ENCODE measurements around the gene ZNF362. TPM values are rescaled to one million over a fixed set of nuclear protein-coding genes. Genes with fewer than 3 reads are reported as not detected.
"Not testable (repeated sequence)": the region's sequence is repeated elsewhere in the genome, so short reads cannot be mapped to it uniquely, and the experiment has no call there.

Gene ZNF362
- total RNA-seq, 2 experiments from 2014 or later = 10.2 to 11.7 TPM

DNA sequence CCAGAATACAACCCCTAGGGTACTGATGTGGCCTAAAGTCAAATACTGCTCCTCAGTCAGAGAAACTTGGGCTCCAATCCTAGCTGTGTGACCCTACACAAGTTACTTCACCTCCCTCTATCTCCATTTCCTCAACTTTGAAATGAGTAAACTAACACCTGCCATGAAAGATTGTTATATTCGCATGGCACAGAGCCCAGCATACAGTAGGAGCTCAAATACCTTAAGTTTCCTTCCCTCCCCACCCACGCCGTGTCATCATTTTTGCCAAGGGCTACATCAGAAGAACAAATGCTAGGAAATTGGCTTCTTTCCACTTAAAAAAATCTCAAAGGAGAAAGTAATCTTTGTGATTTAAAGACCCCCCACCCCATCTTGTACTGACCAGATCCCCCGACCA is 22.2 kb upstream of the ZNF362 start:
- no peaks in the 10 kb centered on the region for H3K9me3 Mint-ChIP-seq (ENCODE audit: low read depth)
- ChIA-PET POLR2A (no interaction called here), CTCF (interaction anchor here (0.7 kb wide), 1 partner anchor 17 kb away, joined by 3 read pairs; no protein-coding TSS in a partner anchor)
- no peaks in the 10 kb centered on the region for H3K36me3 Mint-ChIP-seq (ENCODE audit: low read depth)
- DNase-seq (no peak), ATAC-seq (no peak)
- H3K27me3 Mint-ChIP-seq = peaks cover 6% of the 10 kb centered on the region
- no peak overlapping the region for H3K27ac Mint-ChIP-seq
- intact Hi-C loops (cut with DNase I, micrococcal nuclease) = no loop called here
- H3K4me3 Mint-ChIP-seq = no peak overlapping the region
- peaks cover 6% of the 10 kb centered on the region for H3K4me1 Mint-ChIP-seq

GRCh38 chr1:33234588-33234990 is 21.7 kb upstream of the ZNF362 start:
- Mint-ChIP-seq H3K27ac (no peak overlapping the region), H3K27me3 (peaks cover 6% of the 10 kb centered on the region), H3K36me3 (ENCODE audit: low read depth) (no peaks in the 10 kb centered on the region), H3K9me3 (ENCODE audit: low read depth) (no peaks in the 10 kb centered on the region), H3K4me3 (no peak overlapping the region), H3K4me1 (peaks cover 6% of the 10 kb centered on the region)
- no peak for DNase-seq
- POLR2A ChIA-PET = no interaction called here
- no peak for ATAC-seq
- intact Hi-C loops (cut with DNase I, micrococcal nuclease) = no loop called here
- CTCF ChIA-PET = interaction anchor here (0.7 kb wide), 1 partner anchor 18 kb away, joined by 3 read pairs; no protein-coding TSS in a partner anchor

DNA sequence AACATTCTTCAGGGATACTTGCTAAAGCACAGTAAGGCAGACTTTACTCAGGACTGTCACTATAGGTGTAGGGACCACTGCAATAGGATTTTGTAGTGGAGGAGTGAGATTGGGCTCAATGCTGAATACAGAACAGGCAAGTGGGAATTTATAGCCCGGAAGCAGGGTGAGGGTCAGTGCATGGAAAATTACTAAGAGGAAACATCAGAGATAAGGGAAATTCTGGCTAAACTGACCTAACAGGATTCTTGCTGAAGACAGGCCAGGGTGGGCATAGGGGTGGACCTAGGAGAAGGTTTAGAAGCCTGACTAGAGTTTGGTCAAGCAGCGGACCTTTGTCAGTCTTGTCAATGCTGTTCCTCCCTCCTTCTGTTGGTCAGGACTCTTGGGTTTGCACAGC is 20.8 kb upstream of the ZNF362 start:
- CTCF ChIA-PET = no interaction called here
- peaks cover 6% of the 10 kb centered on the region for H3K4me1 Mint-ChIP-seq

DNA sequence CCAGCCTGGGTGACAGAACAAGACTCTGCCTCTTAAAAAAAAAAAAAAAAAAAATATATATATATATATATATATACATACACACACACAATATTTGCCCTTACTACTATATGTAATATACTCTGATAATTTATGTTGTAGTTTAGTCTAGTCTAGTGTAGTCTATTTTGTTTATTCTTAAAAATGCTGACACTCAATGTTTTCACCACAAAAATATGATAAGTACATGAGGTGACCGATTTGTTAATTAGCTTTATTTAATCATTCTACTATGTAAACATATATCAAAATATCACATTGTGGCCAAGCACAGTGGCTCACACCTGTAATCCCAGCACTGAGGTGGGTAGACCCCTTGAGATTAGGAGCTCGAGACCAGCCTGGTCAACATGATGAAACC is 19.8 kb upstream of the ZNF362 start:
- no peak for DNase-seq
- CTCF ChIA-PET = no interaction called here
- POLR2A ChIA-PET = no interaction called here
- Mint-ChIP-seq H3K4me1 (peaks cover 6% of the 10 kb centered on the region), H3K4me3 (no peak overlapping the region), H3K9me3 (ENCODE audit: low read depth) (no peaks in the 10 kb centered on the region), H3K27ac (no peak overlapping the region), H3K27me3 (peaks cover 2% of the 10 kb centered on the region), H3K36me3 (ENCODE audit: low read depth) (no peaks in the 10 kb centered on the region)
- ATAC-seq = no peak
- intact Hi-C loops (cut with DNase I, micrococcal nuclease) = no loop called here

More for the DNA sequence above, 20.8 kb upstream of the ZNF362 start:
- DNase-seq (no peak), ATAC-seq (no peak)
- Mint-ChIP-seq H3K9me3 (ENCODE audit: low read depth) (no peaks in the 10 kb centered on the region), H3K27ac (no peak overlapping the region), H3K27me3 (peaks cover 6% of the 10 kb centered on the region), H3K36me3 (ENCODE audit: low read depth) (no peaks in the 10 kb centered on the region), H3K4me3 (no peak overlapping the region)
- POLR2A ChIA-PET = no interaction called here
- intact Hi-C loops (cut with DNase I, micrococcal nuclease) = no loop called here

- no peaks in the 10 kb centered on the region for H3K9me3 Mint-ChIP-seq (ENCODE audit: low read depth)
- no peaks in the 10 kb centered on the region for H3K36me3 Mint-ChIP-seq (ENCODE audit: low read depth)
- DNase-seq = peak; percentile 26
- H3K27ac Mint-ChIP-seq = no peak overlapping the region
- H3K4me3 Mint-ChIP-seq = no peak overlapping the region
- ATAC-seq = peak; percentile 77
- peaks cover 2% of the 10 kb centered on the region for H3K27me3 Mint-ChIP-seq
- intact Hi-C loops (cut with DNase I, micrococcal nuclease) = no loop called here
- peaks cover 6% of the 10 kb centered on the region for H3K4me1 Mint-ChIP-seq
- ChIA-PET CTCF (interaction anchor here (1.0 kb wide), 2 partner anchors 60 to 125 kb away, joined by 3 to 4 read pairs; no protein-coding TSS in a partner anchor), POLR2A (no interaction called here)
These were observed 18.7 kb upstream of the ZNF362 start for GRCh38 chr1:33237579-33237978.

GRCh38 chr1:33238194-33238724 is 18.0 kb upstream of the ZNF362 start:
- ATAC-seq; intact Hi-C loops (cut with DNase I, micrococcal nuclease); H3K4me3 Mint-ChIP-seq; H3K27me3 Mint-ChIP-seq; H3K9me3 Mint-ChIP-seq (ENCODE audit: low read depth); POLR2A ChIA-PET; H3K27ac Mint-ChIP-seq; CTCF ChIA-PET; H3K36me3 Mint-ChIP-seq (ENCODE audit: low read depth); H3K4me1 Mint-ChIP-seq: not testable (repeated sequence)
- peak; percentile 19 for DNase-seq

DNA sequence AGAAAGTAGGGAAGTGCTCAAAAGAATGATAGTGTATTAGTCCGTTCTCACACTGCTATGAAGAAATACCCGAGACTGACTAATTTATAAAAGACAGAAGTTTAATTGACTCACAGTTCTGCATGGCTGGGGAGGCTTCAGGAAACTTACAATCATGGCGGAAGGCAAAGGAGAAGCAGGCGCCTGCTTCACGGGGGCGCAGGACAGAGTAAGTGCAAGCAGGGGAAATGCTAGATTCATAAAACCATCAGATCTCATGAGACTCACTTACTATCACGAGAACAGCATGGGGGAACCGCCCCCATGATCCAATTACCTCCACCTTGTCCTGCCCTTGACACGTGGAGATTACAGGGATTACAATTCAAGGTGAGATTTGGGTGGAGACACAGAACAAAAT is 16.9 kb upstream of the ZNF362 start:
- CTCF ChIA-PET; H3K4me3 Mint-ChIP-seq; H3K4me1 Mint-ChIP-seq; DNase-seq; H3K9me3 Mint-ChIP-seq (ENCODE audit: low read depth); intact Hi-C loops (cut with DNase I, micrococcal nuclease); H3K27ac Mint-ChIP-seq; ATAC-seq; POLR2A ChIA-PET; H3K36me3 Mint-ChIP-seq (ENCODE audit: low read depth); H3K27me3 Mint-ChIP-seq: not testable (repeated sequence)

- H3K9me3 Mint-ChIP-seq (ENCODE audit: low read depth) = no peaks in the 10 kb centered on the region
- intact Hi-C loops (cut with DNase I, micrococcal nuclease) = no loop called here
These were observed 14.4 kb upstream of the ZNF362 start for GRCh38 chr1:33241866-33242265.

DNA sequence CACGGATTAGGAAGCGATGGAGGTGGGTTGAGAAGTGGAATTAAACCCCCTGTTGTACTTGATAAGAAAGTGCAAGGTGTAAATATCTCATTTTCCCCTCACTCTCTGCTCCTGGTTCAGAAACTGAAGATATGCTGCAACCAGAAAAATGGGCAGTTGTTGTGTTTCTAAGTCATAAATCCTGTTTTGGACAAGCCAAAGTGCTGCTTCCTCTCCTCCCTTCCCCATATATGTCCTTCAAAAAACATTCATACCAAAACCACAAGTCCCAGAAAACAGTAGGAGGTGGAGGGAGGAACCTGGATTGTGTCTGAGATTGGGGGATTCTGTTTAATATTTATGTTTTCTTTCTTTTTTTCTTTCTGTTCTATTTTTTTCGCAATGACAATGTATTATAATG is 13.6 kb upstream of the ZNF362 start:
- H3K4me1 Mint-ChIP-seq = no peaks in the 10 kb centered on the region
- H3K27ac Mint-ChIP-seq = no peak overlapping the region
- ATAC-seq (no peak), DNase-seq (no peak)
- POLR2A ChIA-PET = no interaction called here
- H3K9me3 Mint-ChIP-seq (ENCODE audit: low read depth) = no peaks in the 10 kb centered on the region
- intact Hi-C loops (cut with DNase I, micrococcal nuclease) = no loop called here
- H3K4me3 Mint-ChIP-seq = no peak overlapping the region
- H3K36me3 Mint-ChIP-seq (ENCODE audit: low read depth) = no peaks in the 10 kb centered on the region
- H3K27me3 Mint-ChIP-seq = no peaks in the 10 kb centered on the region
- CTCF ChIA-PET = no interaction called here

More at GRCh38 chr1:33241866-33242265, 14.4 kb upstream of the ZNF362 start:
- no peaks in the 10 kb centered on the region for H3K27me3 Mint-ChIP-seq
- ATAC-seq (no peak), DNase-seq (no peak)
- peaks cover 2% of the 10 kb centered on the region for H3K4me1 Mint-ChIP-seq
- ChIA-PET CTCF (no interaction called here), POLR2A (no interaction called here)
- H3K36me3 Mint-ChIP-seq (ENCODE audit: low read depth) = no peaks in the 10 kb centered on the region
- no peak overlapping the region for H3K4me3 Mint-ChIP-seq
- H3K27ac Mint-ChIP-seq = no peak overlapping the region

- ChIA-PET CTCF (no interaction called here), POLR2A (no interaction called here)
These were observed 12.0 kb upstream of the ZNF362 start for GRCh38 chr1:33244143-33244808.

GRCh38 chr1:33244809-33245186 is 11.5 kb upstream of the ZNF362 start:
- intact Hi-C loops (cut with DNase I, micrococcal nuclease) = no loop called here
- Mint-ChIP-seq H3K27ac (no peak overlapping the region), H3K4me3 (no peak overlapping the region), H3K36me3 (ENCODE audit: low read depth) (no peaks in the 10 kb centered on the region), H3K9me3 (ENCODE audit: low read depth) (no peaks in the 10 kb centered on the region), H3K4me1 (no peaks in the 10 kb centered on the region), H3K27me3 (peaks cover 7% of the 10 kb centered on the region)
- POLR2A ChIA-PET = no interaction called here
- CTCF ChIA-PET = no interaction called here
- ATAC-seq (no peak), DNase-seq (no peak)

More at GRCh38 chr1:33244143-33244808, 12.0 kb upstream of the ZNF362 start:
- Mint-ChIP-seq H3K9me3 (ENCODE audit: low read depth) (no peaks in the 10 kb centered on the region), H3K36me3 (ENCODE audit: low read depth) (no peaks in the 10 kb centered on the region), H3K4me1 (no peaks in the 10 kb centered on the region), H3K4me3 (no peak overlapping the region), H3K27me3 (peaks cover 7% of the 10 kb centered on the region), H3K27ac (no peak overlapping the region)
- intact Hi-C loops (cut with DNase I, micrococcal nuclease) = no loop called here
- ATAC-seq (no peak), DNase-seq (no peak)

DNA sequence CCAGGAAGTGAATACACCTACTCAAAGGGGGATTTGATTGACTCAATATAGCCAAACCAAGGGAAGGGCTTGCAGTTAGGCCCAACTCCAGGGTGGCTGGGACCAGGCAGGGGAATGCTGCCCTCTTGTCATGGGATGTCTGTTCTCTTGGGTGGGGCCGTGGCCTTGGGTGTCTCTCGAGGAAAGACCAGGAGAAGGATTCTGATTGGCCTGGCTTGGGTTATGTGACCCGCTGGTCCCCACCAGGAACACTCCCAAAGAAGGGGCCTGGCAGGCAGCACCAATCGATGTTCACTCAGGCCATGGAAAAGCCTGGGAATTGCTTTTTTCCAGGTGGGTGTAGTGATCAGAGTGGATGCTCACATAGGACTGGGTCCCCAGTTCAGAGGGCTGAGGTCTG is 10.1 kb upstream of the ZNF362 start:
- H3K27ac Mint-ChIP-seq = no peak overlapping the region
- intact Hi-C loops (cut with DNase I, micrococcal nuclease) = no loop called here
- H3K9me3 Mint-ChIP-seq (ENCODE audit: low read depth) = no peaks in the 10 kb centered on the region
- no peak overlapping the region for H3K4me3 Mint-ChIP-seq
- H3K4me1 Mint-ChIP-seq = no peaks in the 10 kb centered on the region
- no peak for DNase-seq
- ATAC-seq = no peak
- ChIA-PET POLR2A (no interaction called here), CTCF (no interaction called here)
- H3K36me3 Mint-ChIP-seq (ENCODE audit: low read depth) = no peaks in the 10 kb centered on the region
- H3K27me3 Mint-ChIP-seq = peaks cover 7% of the 10 kb centered on the region
